HepG2 (cell line): ENCODE measurements around the gene CNKSR3. TPM values are rescaled to one million over a fixed set of nuclear protein-coding genes. Genes with fewer than 3 reads are reported as not detected.

ENCODE experiments used
- ASH2L ChIP-seq: fragments of 300-600, 200-600 bp; sonication (generic); IDR thresholded peaks from 2 replicates; pipeline ENCODE4 v1.7.0; 2017; ENCODE audit warnings: low read depth, mild to moderate bottlenecking, moderate library complexity, mixed read lengths, low read length; ENCODE audit not compliant: insufficient read length
- EED ChIP-seq: sonication (generic); formaldehyde crosslinking; IDR thresholded peaks from 2 replicates; pipeline ENCODE4 v1.5.0; 2020; ENCODE audit warnings: mild to moderate bottlenecking, missing genetic modification reagents
- GABPA ChIP-seq, 2 experiments: IDR thresholded peaks; 2 replicates each; pipeline ENCODE4 v1.6.1; 2011 to 2016; ENCODE audit warnings: low read depth in 2 of 2, low read length in 1 of 2, missing biosample characterization in 1 of 2, missing genetic modification characterization in 1 of 2
- HHEX ChIP-seq: IDR thresholded peaks from 2 replicates; pipeline ENCODE4 v1.6.1; 2016; ENCODE audit warnings: control low read depth
- JUN ChIP-seq: sonication (generic); formaldehyde crosslinking; IDR thresholded peaks from 2 replicates; pipeline ENCODE4 v1.4.0; 2020; ENCODE audit warnings: mild to moderate bottlenecking, missing genetic modification reagents
- KLF11 ChIP-seq: IDR thresholded peaks from 2 replicates; pipeline ENCODE4 v1.6.1; 2016; ENCODE audit warnings: missing compliant biosample characterization
- POLR2AphosphoS2 ChIP-seq: IDR thresholded peaks from 2 replicates; pipeline ENCODE4 v1.6.1; 2011; ENCODE audit warnings: low read depth, low read length, improper control_type of control experiment
- RBAK ChIP-seq: sonication (generic); formaldehyde crosslinking; IDR thresholded peaks from 2 replicates; pipeline ENCODE4 v1.5.1; 2020; ENCODE audit warnings: mild to moderate bottlenecking, missing genetic modification reagents
- SYNCRIP ChIP-seq: fragments of 200-400 bp; formaldehyde crosslinking; IDR thresholded peaks from 2 replicates; pipeline ENCODE4 v1.6.1; 2018; ENCODE audit warnings: mild to moderate bottlenecking, low read depth, low read length; ENCODE audit not compliant: insufficient read depth
- TFDP1 ChIP-seq: IDR thresholded peaks from 2 replicates; pipeline ENCODE4 v1.6.1; 2016; ENCODE audit warnings: missing compliant biosample characterization, missing genetic modification reagents, borderline replicate concordance
- ZBTB33 ChIP-seq: sonication (generic); formaldehyde crosslinking; IDR thresholded peaks from 2 replicates; pipeline ENCODE4 v1.4.0; 2020; ENCODE audit warnings: missing genetic modification reagents
- ZFP37 ChIP-seq: sonication (generic); formaldehyde crosslinking; IDR thresholded peaks from 2 replicates; pipeline ENCODE4 v1.4.0; 2020; ENCODE audit warnings: missing genetic modification reagents, borderline replicate concordance
- ZFP62 ChIP-seq: sonication (generic); formaldehyde crosslinking; IDR thresholded peaks from 2 replicates; pipeline ENCODE4 v1.4.0; 2020; ENCODE audit warnings: missing genetic modification reagents
- ZNF101 ChIP-seq: sonication (generic); formaldehyde crosslinking; IDR thresholded peaks from 2 replicates; pipeline ENCODE4 v1.4.0; 2020; ENCODE audit warnings: mild to moderate bottlenecking, low read depth, missing genetic modification reagents, borderline replicate concordance
- ZNF235 ChIP-seq: sonication (generic); formaldehyde crosslinking; IDR thresholded peaks from 2 replicates; pipeline ENCODE4 v1.8.1; 2023; ENCODE audit warnings: mild to moderate bottlenecking, missing genetic modification reagents, borderline replicate concordance
- ZNF280D ChIP-seq: sonication (generic); formaldehyde crosslinking; IDR thresholded peaks from 2 replicates; pipeline ENCODE4 v1.5.1; 2020; ENCODE audit warnings: mild to moderate bottlenecking, missing genetic modification reagents
- ZNF512B ChIP-seq: sonication (generic); formaldehyde crosslinking; IDR thresholded peaks from 2 replicates; pipeline ENCODE4 v1.5.1; 2020; ENCODE audit warnings: missing genetic modification reagents, mild to moderate bottlenecking, borderline replicate concordance
- ZSCAN22 ChIP-seq: sonication (generic); formaldehyde crosslinking; IDR thresholded peaks from 2 replicates; pipeline ENCODE4 v1.4.0; 2020; ENCODE audit warnings: mild to moderate bottlenecking, missing genetic modification reagents
- polyA plus RNA-seq, 8 experiments: library from polyadenylated mRNA; depleted of rRNA in 3 of 8; stranded (reverse) in 7 of 8; unstranded in 1 of 8; fragments of >200 nt; fragmentation: Illumina TruSeq in 4 of 8; extraction: Trizol in 4 of 8; gene quantifications; 2 replicates each; pipeline versions ENCODE4 v1.2.1 to v1.2.3, GENCODE V29; 2011 to 2016; ENCODE audit warnings: low read depth in 4 of 8, missing spikeins in 1 of 8, mixed read lengths in 1 of 8; ENCODE audit not compliant: insufficient read depth in 1 of 8
- total RNA-seq, 5 experiments: library from RNA; depleted of rRNA; stranded (reverse); fragments of >200 nt; fragmentation: Illumina TruSeq; extraction: Trizol; gene quantifications; 2 replicates each; pipeline ENCODE4 v1.2.3, GENCODE V29; 2016; ENCODE audit warnings: low read depth in 1 of 5
- TF ChIP-seq, protein P1 (sequence below): sonication (generic); formaldehyde crosslinking; conservative IDR thresholded peaks from 2 replicates; pipeline ENCODE4 v1.4.0; 2020; ENCODE audit warnings: missing genetic modification reagents

Gene CNKSR3
- total and polyA plus RNA-seq, 2 of the 13 experiments (the other 11 are each of a cell fraction or from before 2014, with no cell fraction given), result 9.2 to 38.6 TPM

GRCh38 chr6:154440022-154440421 is 70.5 kb downstream of the CNKSR3 start (continued):
- TF ChIP-seq ZSCAN22 (CRISPR knock-in tag) (no peak), SYNCRIP (no peak), ASH2L (peak; percentile 59), TFDP1 (CRISPR knock-in tag) (peak; percentile 96), ZNF101 (CRISPR knock-in tag) (0 out of 2 replicates have a peak, but pooled peaks have one; percentile 40), ZNF280D (peak; percentile 87; the same call in 1 of the 2 replicates), JUN (no peak), ZFP62 (CRISPR knock-in tag) (no peak), ZNF235 (CRISPR knock-in tag) (no peak), HHEX (peak; percentile 28; the same call in 1 of the 2 replicates), EED (CRISPR knock-in tag) (no peak), ZBTB33 (peak; percentile 67), POLR2AphosphoS2 (no peak), GABPA (IDR thresholded peaks at IDR 0.05; ENCODE audit: low read depth, low read length) (no peak), GABPA (CRISPR knock-in tag; IDR thresholded peaks at IDR 0.05; ENCODE audit: low read depth) (peak; percentile 46; the same call in 1 of the 2 replicates), KLF11 (CRISPR knock-in tag) (peak; percentile 89; the same call in 1 of the 2 replicates), ZNF512B (CRISPR knock-in tag) (peak; percentile 64; the same call in 1 of the 2 replicates), ZFP37 (CRISPR knock-in tag) (peak; percentile 81; the same call in 1 of the 2 replicates), RBAK (CRISPR knock-in tag) (no peak)
- TF ChIP-seq, protein P1, sequence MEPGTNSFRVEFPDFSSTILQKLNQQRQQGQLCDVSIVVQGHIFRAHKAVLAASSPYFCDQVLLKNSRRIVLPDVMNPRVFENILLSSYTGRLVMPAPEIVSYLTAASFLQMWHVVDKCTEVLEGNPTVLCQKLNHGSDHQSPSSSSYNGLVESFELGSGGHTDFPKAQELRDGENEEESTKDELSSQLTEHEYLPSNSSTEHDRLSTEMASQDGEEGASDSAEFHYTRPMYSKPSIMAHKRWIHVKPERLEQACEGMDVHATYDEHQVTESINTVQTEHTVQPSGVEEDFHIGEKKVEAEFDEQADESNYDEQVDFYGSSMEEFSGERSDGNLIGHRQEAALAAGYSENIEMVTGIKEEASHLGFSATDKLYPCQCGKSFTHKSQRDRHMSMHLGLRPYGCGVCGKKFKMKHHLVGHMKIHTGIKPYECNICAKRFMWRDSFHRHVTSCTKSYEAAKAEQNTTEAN (CRISPR knock-in tag), result peak; percentile 78
